Stimulated activated CD8-positive, alpha-beta memory T cell treated with anti-CD3 and anti-CD28 coated beads, Interleukin-7, amount 100 ng/mL, for 48 hours (primary cell): ENCODE data around the gene WDR86.

Source experiments
- DNase-seq, 2 donors: peaks; one replicate each; pipeline ENCODE4 v3.0.0-alpha.2; 2020; ENCODE audit warnings: low read depth in 1 of 2; ENCODE audit errors: extremely low read depth in 1 of 2

Gene WDR86

GRCh38 chr7:151408839-151409666 is 785 bp downstream of the WDR86 start:
- DNase-seq, result no peak

- no peak for DNase-seq
Observed at GRCh38 chr7:151408498-151408838, 1.4 kb downstream of the WDR86 start.

- DNase-seq, result no peak
Observed at GRCh38 chr7:151406886-151407583, 2.8 kb downstream of the WDR86 start.

GRCh38 chr7:151406051-151406875 is 3.6 kb downstream of the WDR86 start:
- no peak for DNase-seq

DNA sequence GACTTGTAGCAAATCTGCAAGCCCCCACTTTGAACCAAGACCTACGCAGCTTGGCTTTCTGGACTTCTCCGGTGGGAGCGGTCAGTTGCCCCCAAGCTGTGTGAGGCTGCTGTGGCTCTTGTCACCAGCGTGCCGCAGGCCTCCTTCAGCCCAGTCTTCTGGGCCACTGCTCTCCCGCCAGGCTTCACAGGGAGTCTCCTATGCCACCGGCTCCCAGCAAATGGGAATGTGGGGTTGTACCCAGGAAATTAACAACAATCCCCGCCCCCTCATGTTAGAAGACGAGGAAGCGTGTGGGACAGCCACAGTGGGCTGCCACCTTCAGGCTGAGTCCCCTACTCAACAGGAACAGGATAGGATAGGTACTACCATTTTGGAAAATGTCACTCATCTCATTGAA is 4.2 kb downstream of the WDR86 start:
- no peak for DNase-seq

DNA sequence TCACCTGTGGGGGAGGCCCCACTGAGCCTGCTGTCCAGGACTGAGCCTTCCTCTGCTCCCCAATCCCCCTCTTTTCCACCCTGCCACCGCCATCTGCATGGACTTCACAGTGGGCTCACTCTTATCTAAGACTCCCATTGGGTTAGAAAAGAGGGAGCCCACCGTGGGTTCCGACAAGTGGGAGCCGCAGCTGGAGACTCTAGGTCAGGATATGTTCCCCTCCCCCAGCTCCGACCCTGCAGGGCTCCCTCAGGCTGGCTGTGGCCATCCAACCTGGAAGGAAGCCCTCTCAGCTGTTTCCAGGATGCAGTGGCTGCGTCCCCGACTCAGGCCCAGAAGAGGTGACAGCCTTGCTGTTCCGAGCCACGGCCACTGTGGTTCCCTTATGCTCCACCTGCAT is 4.8 kb downstream of the WDR86 start:
- DNase-seq, result no peak

- DNase-seq, result no peak
Observed at GRCh38 chr7:151404216-151405011, 5.4 kb downstream of the WDR86 start.

- no peak for DNase-seq
Observed at GRCh38 chr7:151403764-151404163, 6.1 kb downstream of the WDR86 start.

GRCh38 chr7:151402029-151402835 is 7.6 kb downstream of the WDR86 start:
- DNase-seq, result no peak

DNA sequence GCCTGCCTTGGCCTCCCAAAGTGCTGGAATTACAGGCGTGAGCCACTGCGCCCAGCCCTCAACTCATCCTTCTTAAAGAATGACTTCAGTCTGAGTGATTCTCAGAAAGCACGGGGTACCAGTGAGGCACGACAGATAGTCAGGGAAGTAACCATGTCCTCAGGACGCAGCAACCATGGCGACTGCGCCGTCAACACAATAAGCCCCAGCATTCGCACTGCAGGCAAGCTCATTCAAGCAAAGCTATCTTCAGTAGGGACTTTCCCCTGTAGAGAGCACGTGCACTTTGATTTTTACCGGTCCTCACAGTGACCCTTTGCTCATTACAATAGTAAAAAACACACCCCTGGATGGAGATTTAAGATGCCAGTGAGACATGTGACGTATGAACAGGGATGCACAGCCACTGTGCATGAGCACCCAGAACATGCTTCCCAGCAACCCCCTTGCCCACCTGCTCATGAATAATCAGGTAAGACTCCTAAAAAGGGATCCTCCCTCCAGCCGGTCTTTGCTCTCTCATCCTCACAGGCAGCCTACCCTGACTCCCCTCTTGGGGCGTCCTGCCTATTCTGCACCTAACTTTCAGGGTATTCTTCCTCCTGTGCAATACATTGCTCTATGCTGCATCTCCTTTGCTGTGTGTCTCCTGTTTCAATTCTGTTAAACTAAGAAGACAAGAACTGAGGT is 9.1 kb downstream of the WDR86 start:
- DNase-seq, result no peak

DNA sequence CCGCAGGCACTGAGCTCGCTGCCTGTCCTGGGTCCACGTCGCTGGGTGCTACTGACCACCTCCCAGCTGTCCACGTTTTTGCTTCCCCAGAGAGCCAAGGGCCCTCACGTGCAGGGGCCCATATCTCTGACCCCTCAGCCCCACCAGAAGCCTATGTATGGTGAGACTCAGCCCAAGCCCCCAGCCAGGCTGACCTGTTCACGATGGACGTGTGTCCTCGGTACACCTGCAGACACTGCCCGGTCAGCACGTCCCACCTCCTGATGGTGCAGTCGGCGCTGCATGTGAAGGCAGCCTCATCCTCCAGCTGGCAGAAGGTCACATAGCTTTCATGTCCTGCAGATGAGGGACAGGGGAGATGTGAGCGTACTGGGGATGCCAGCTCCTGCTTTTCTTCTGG is 9.9 kb downstream of the WDR86 start:
- no peak for DNase-seq

DNA sequence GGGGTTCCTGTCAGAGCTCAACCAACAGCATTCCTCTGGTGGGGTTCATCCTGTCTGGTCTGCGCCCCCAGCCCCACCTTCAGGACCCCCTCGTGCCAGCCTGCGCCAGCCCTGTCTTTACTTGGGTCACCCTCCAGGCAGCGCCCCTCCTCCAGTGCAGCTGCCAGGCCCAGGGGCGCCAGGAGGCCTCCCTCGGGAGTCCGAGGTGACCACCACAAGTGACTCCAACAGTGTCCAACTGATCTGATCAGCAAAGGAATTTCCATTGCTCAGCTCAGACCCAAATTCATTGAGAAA is 10.6 kb downstream of the WDR86 start:
- DNase-seq, result no peak

- DNase-seq, result no peak
Observed at GRCh38 chr7:151398446-151399304, 11.2 kb downstream of the WDR86 start.

DNA sequence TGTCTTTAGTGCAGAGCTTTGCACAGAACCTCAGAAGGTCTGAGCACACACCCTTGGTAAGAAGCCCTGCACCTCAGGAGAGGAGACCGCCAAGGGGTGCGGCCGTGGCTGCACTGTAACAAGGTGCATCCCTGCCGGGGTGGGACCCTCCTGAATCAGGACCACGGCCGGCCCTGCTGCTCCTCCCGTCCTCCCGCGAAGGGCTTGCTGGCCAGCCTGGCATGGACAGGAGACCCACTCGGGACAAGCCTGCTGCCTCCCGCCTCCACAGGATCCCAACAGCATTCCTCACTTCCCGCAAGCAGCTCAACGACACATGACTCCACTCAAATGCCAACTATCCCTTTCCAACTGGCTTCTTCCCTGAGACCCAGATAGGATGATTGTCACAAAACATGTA is 12.8 kb downstream of the WDR86 start:
- no peak for DNase-seq

DNA sequence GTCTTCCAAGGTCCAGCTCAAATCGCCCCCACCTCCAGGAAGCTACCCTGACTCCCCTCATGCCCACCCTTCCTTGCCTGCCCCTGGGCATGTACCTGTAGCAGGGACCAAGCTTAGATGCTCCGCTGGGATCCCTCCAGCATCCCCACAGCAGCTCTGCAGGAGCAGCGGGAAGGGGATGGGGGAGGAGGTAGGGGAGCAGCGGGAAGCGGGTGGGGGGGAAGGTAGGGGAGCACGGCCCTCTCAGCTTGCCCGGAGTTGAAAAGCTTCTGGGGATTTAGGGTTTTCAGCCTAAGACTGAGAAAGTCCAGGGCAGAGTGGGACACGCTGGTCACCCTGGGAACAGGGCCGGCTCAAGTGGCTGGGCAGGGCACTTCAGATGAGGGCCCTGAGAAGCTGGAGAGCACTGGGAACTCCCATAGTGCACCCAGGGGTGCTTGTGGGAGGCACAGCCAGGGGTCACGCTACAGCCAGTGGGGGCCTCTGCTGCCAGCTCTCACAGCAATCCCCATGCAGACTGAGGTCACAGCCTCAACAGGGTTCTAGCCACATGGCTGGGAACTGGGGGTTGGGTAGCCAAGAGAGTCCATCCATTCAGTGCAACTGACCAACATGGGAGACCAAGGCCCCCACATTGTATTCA is 13.4 kb downstream of the WDR86 start:
- DNase-seq, result no peak

DNA sequence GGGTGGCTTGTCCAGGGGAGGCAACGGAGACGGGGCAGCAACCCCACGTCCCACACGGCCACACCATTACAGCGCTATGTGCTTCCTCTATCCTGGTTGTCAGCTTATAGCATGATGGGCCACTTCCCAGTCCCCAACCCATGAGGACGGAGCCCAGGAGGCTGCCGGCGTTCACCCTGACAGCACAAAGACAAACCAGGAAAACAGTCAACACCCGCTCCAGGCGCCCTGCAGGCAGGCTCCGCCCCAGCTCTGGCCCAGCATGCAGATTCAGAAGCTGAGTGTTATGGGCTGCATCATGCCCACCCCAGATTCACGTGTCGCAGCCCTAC is 14.8 kb downstream of the WDR86 start:
- no peak for DNase-seq

DNA sequence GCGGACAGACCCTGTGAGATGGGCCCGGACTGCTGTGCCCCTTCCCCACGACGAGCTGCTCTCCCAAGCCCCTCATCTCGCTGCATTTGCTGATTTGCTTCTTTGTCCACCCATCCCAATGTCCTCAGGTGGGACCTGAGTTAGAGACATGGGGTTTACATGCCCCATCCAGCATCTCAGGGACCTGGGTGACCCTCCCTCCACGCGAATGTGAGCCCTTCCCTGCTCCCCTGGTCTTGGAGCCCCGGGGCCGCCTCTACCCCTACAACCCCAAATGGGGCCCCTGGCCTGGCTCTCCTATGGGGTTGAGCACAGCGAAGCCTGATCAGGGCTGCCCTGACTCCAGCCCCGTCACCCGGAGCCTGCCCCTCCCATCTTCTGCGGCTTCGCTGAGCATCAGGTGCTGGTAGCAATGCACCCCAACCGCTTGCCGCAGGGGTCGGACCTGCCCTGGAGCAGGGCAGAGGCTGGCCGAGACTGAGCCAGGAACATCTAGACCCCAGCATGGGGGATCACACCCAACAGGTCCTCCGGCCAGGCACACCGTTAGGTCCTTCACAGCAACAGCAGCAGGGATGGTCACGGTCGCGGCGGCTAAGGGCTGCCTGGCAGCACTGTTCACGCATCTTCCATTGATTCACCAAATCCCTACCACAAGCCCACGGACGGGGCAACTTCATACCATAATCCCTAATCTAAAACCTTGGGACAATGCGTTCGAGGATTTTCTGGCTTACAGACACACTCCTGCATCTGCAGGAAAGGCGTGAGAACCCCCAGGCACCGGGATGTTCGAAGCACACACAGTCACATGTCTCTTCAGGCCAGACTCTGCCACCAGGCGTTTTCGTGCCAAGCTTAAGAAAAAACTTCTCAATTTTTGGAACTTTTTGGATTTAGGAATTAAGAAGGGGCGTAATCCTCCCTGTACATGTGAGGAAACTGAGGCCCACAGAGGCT is 15.5 kb downstream of the WDR86 start:
- DNase-seq, result no peak
